HUDEP-2 (cell line): ENCODE data around the gene ADRA1B.

ENCODE experiments used
- DNase-seq, 76 experiments: peaks; one replicate each; lab custom pipeline; 2025; ENCODE audit not compliant: unreplicated experiment in 76 of 76; lab: John Stamatoyannopoulos, UW

Gene ADRA1B

GRCh38 chr5:159915904-159916840, at the start of gene ADRA1B:
TSS of gene ADRA1B (plus strand) at chr5:159916482. CDS start at chr5:159916906, 424 bp downstream.
- DNase-seq: peak in 13 of 76 experiments; percentile 1 to 24 (median 8)

GRCh38 chr5:159873680-159874079, 42.6 kb upstream of the ADRA1B start:
- no peak for DNase-seq

DNA sequence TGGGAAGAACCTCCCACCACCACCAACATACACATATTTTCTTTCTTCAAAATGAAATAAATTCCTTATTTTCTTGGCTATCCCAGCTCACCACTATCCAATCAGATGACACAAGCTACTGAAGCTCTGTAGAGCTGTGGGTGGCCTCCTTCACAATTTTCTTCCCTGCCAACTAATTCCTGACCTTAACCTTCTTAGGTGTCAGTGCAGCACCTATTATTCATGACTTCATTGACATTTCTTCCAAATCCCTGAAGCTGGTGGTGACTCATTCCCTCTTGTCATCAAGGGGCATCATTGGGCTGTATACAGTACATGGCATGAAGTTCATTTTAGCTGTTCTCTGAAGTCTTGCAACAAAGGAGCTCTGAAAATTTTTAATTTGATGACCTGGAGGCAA, 42.0 kb upstream of the ADRA1B start:
- no peak for DNase-seq

DNA sequence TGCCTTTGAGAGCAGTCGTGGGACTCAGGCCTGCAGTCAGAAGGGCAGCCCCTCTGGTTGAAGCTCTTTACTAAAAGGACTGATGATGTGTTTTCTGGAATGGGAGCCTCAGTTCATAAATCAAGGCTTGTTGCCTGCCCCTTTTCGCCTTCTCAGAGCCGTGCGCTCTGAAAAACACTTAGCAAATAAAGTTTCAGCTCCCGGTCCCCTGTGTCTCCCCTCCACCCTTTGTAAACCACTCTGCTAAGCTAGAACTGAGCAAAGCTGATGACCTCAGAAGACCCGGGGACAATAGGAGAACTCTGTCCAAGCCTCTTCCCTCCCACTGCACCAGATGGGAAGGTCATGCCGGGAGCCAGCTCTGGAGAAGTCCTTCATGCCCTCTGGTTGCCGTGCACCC, 39.3 kb upstream of the ADRA1B start:
- no peak for DNase-seq

DNA sequence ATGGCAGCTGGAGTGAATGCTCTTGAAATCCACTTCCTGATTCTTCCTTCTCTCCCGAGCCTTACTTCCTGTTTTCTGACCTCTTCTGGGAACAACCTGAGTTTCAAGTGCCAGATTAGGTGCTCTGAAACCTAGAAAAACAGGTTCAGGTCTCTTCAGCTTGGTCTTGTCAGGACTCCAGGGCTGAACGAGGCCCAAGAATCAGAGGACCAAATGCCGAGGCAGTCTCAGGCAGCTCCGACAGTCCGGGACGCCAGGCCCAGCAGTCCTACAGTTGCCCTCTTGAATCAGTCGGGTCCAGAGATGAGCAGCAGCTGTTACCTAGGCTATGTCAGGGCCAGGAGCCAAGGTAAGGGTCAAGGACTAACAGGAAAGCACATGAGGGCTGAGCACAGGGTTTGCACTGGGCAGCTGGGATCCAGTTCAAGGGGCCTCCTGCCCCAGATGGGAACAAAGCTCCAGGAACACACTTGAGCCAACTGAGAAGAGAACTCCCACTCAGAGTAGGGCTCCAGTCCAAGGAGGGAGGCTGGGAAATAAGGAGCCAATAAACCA, 38.3 kb upstream of the ADRA1B start:
- DNase-seq: no peak

GRCh38 chr5:159878988-159879471, 37.3 kb upstream of the ADRA1B start:
- no peak for DNase-seq

DNA sequence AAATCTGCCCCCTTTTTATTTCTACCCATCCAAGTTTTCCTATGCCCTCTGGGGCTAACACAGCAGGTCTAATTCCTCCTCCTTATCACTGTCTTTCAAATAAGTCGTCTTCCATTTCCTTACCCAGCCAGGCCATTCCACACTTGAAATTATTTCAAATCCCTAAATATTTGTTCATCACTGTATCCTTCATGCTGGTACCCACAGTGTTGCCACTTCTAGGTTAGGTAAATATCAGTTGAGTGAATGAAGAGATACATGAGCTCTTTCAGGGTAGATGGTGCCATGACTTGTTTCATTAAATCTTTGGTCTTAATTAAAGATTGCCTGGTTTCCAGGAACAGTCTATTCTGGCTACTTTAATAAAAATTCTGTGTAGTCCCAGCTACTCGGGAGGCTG, 35.6 kb upstream of the ADRA1B start:
- DNase-seq: no peak

GRCh38 chr5:159881967-159882366, 34.3 kb upstream of the ADRA1B start:
- DNase-seq: no peak

- no peak for DNase-seq
Measured at GRCh38 chr5:159883522-159883950, 32.7 kb upstream of the ADRA1B start.

- no peak for DNase-seq
Measured at GRCh38 chr5:159884917-159885620, 31.2 kb upstream of the ADRA1B start.

- no peak for DNase-seq
Measured at GRCh38 chr5:159886296-159886695, 30.0 kb upstream of the ADRA1B start.

DNA sequence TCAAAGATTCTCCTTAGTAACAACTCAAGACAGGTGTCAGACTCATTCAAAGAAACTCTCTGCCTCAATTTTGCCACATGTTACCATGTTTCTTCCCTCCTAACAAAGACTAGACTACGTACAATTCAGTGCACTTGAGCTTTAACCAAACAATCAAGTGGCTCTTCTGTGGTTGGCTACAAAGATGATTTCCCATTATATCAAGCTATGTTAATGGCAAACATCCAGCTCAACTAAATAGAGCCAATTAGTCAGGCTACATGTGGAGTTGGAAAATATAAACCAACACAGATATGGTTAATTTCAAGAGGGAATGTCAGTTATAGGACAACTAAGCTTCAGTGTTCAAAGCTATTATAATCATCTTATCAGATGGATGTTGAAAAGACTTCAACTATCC, 29.2 kb upstream of the ADRA1B start:
- no peak for DNase-seq

DNA sequence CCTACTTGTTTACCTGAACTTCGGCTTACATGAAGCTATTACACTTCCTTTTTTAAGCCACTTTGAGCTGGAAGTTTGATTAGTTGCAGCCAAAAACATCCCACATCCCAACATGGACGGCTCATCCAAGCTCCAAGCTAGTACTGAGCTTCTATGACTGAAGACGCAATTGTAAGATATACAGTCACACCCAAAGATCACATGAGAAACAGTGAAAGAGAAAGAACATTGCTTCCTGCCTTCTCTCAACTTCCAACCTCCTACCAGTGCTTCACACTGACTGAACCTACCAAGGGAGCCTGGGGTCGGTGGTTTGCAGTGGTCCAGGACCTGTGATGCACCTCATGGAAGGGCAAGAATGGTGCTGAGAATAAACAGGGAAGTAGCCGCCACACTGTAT, 27.4 kb upstream of the ADRA1B start:
- no peak for DNase-seq

GRCh38 chr5:159890141-159890540, 26.1 kb upstream of the ADRA1B start:
- DNase-seq: no peak

DNA sequence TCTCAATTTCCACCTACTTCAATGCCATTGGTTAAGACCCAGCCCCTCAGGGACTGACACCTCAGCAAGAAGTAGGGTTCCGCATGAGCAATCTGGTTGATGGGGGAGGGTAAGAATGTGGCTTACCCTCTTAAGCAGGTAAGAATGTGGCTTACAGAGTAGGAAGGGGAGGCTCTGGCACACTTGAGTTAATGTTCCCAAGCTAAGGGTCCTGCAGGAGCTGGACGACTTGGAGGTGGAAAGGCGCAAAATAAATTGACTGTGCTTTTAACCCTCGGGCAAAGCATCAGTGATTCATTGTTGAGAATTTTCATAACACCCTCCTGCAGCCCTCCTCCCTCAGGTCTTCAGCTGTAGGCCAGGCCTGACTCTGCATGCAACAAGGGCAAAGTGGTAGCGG, 24.9 kb upstream of the ADRA1B start:
- no peak for DNase-seq

- DNase-seq: no peak
Measured at GRCh38 chr5:159893040-159893695, 23.1 kb upstream of the ADRA1B start.

- no peak for DNase-seq
Measured at GRCh38 chr5:159894149-159894720, 22.0 kb upstream of the ADRA1B start.

- no peak for DNase-seq
Measured at GRCh38 chr5:159897786-159898393, 18.4 kb upstream of the ADRA1B start.

- no peak for DNase-seq
Measured at GRCh38 chr5:159899067-159900049, 16.9 kb upstream of the ADRA1B start.
